ENCODE data around the gene TBC1D16. TPM values are rescaled to one million over a fixed set of nuclear protein-coding genes. Genes with fewer than 3 reads are reported as not detected.

TBC1D16 gene
- polyA plus RNA-seq, 1 donor from 2014 or later = 1.7 TPM

GRCh38 chr17:79937391-79938335 is 98.0 kb downstream of the TBC1D16 start:
- Mint-ChIP-seq H3K9me3 (no peaks in the 10 kb centered on the region), H3K4me1 (peaks cover 23 to 44% (median 41%) of the 10 kb centered on the region in 3 donors), H3K4me3 (peak overlapping the region; percentile 68 to 93 (median 81)), H3K27ac (peak overlapping the region in 1 of 3 donors; percentile 96), H3K27me3 (peaks cover 16% of the 10 kb centered on the region), H3K36me3 (no peaks in the 10 kb centered on the region)

GRCh38 chr17:79936641-79937381 is 98.9 kb downstream of the TBC1D16 start:
- H3K27ac Mint-ChIP-seq = peak overlapping the region in 1 of 3 donors; percentile 96
- H3K4me1 Mint-ChIP-seq = peaks cover 23 to 50% (median 43%) of the 10 kb centered on the region in 3 donors
- no peaks in the 10 kb centered on the region for H3K9me3 Mint-ChIP-seq
- H3K27me3 Mint-ChIP-seq = peaks cover 16% of the 10 kb centered on the region
- no peaks in the 10 kb centered on the region for H3K36me3 Mint-ChIP-seq
- H3K4me3 Mint-ChIP-seq = peak overlapping the region in 3 of 4 donors; percentile 75 to 93 (median 76)

GRCh38 chr17:79936050-79936449 is 99.6 kb downstream of the TBC1D16 start:
- Mint-ChIP-seq H3K4me3 (peak overlapping the region in 3 of 4 donors; percentile 75 to 93 (median 76)), H3K27me3 (peaks cover 20% of the 10 kb centered on the region), H3K36me3 (no peaks in the 10 kb centered on the region), H3K4me1 (peaks cover 29 to 56% (median 48%) of the 10 kb centered on the region in 3 donors), H3K9me3 (no peaks in the 10 kb centered on the region), H3K27ac (peak overlapping the region in 1 of 3 donors; percentile 96)

GRCh38 chr17:79935197-79935885 is 100.3 kb downstream of the TBC1D16 start:
- peaks cover 23% of the 10 kb centered on the region for H3K27me3 Mint-ChIP-seq
- H3K4me3 Mint-ChIP-seq = peak overlapping the region in 3 of 4 donors; percentile 71 to 93 (median 76)
- H3K27ac Mint-ChIP-seq = peak overlapping the region in 1 of 3 donors; percentile 96
- H3K4me1 Mint-ChIP-seq = peaks cover 29 to 53% (median 48%) of the 10 kb centered on the region in 3 donors
- H3K36me3 Mint-ChIP-seq = no peaks in the 10 kb centered on the region
- no peaks in the 10 kb centered on the region for H3K9me3 Mint-ChIP-seq

GRCh38 chr17:79934653-79934970 is 101.1 kb downstream of the TBC1D16 start:
- peak overlapping the region in 1 of 4 donors; percentile 17 for H3K4me3 Mint-ChIP-seq
- H3K27ac Mint-ChIP-seq = no peak overlapping the region
- no peaks in the 10 kb centered on the region for H3K36me3 Mint-ChIP-seq
- no peaks in the 10 kb centered on the region for H3K9me3 Mint-ChIP-seq
- H3K27me3 Mint-ChIP-seq = peaks cover 23% of the 10 kb centered on the region
- peaks cover 29 to 52% (median 48%) of the 10 kb centered on the region in 3 donors for H3K4me1 Mint-ChIP-seq

GRCh38 chr17:79933863-79934652 is 101.6 kb downstream of the TBC1D16 start:
- Mint-ChIP-seq H3K4me3 (peak overlapping the region in 2 of 4 donors; percentile 46 to 81), H3K4me1 (peaks cover 29 to 52% (median 48%) of the 10 kb centered on the region in 3 donors), H3K27me3 (peaks cover 23% of the 10 kb centered on the region), H3K9me3 (no peaks in the 10 kb centered on the region), H3K36me3 (no peaks in the 10 kb centered on the region), H3K27ac (peak overlapping the region in 1 of 3 donors; percentile 84)

- H3K27ac Mint-ChIP-seq = peak overlapping the region in 2 of 3 donors; percentile 32 to 34
- no peaks in the 10 kb centered on the region for H3K9me3 Mint-ChIP-seq
- peak overlapping the region in 3 of 4 donors; percentile 48 to 58 (median 49) for H3K4me3 Mint-ChIP-seq
- H3K4me1 Mint-ChIP-seq = peaks cover 26 to 50% (median 46%) of the 10 kb centered on the region in 3 donors
- peaks cover 29% of the 10 kb centered on the region for H3K27me3 Mint-ChIP-seq
- no peaks in the 10 kb centered on the region for H3K36me3 Mint-ChIP-seq
Observed at GRCh38 chr17:79932451-79933306, 103.0 kb downstream of the TBC1D16 start.

- Mint-ChIP-seq H3K4me3 (peak overlapping the region in 1 of 4 donors; percentile 48), H3K4me1 (peaks cover 19 to 42% (median 40%) of the 10 kb centered on the region in 3 donors), H3K9me3 (no peaks in the 10 kb centered on the region), H3K36me3 (no peaks in the 10 kb centered on the region), H3K27ac (peak overlapping the region in 1 of 3 donors; percentile 60), H3K27me3 (peaks cover 27% of the 10 kb centered on the region)
Observed at GRCh38 chr17:79931817-79932309, 103.8 kb downstream of the TBC1D16 start.

- Mint-ChIP-seq H3K9me3 (no peaks in the 10 kb centered on the region), H3K36me3 (no peaks in the 10 kb centered on the region), H3K27me3 (peaks cover 27% of the 10 kb centered on the region), H3K4me1 (peaks cover 17 to 37% (median 36%) of the 10 kb centered on the region in 3 donors), H3K27ac (peak overlapping the region in 1 of 3 donors; percentile 60), H3K4me3 (peak overlapping the region in 2 of 4 donors; percentile 38 to 91)
Observed at GRCh38 chr17:79930877-79931816, 104.5 kb downstream of the TBC1D16 start.

- peak overlapping the region in 2 of 4 donors; percentile 28 to 85 for H3K4me3 Mint-ChIP-seq
- peaks cover 11 to 30% (median 27%) of the 10 kb centered on the region in 3 donors for H3K4me1 Mint-ChIP-seq
Observed at GRCh38 chr17:79930062-79930876, 105.4 kb downstream of the TBC1D16 start.

GRCh38 chr17:79929257-79930061 is 106.2 kb downstream of the TBC1D16 start:
- Mint-ChIP-seq H3K36me3 (no peaks in the 10 kb centered on the region), H3K27ac (no peak overlapping the region), H3K9me3 (no peaks in the 10 kb centered on the region), H3K4me3 (no peak overlapping the region), H3K27me3 (peaks cover 26% of the 10 kb centered on the region), H3K4me1 (peaks cover 11 to 27% (median 27%) of the 10 kb centered on the region in 3 donors)

More at GRCh38 chr17:79930062-79930876, 105.4 kb downstream of the TBC1D16 start:
- Mint-ChIP-seq H3K27ac (no peak overlapping the region), H3K27me3 (peaks cover 26% of the 10 kb centered on the region), H3K36me3 (no peaks in the 10 kb centered on the region), H3K9me3 (no peaks in the 10 kb centered on the region)
